GM23248 (cell line): ENCODE results near the gene ERAS. TPM values are rescaled to one million over a fixed set of nuclear protein-coding genes. Genes with fewer than 3 reads are reported as not detected.

Experiments
- DNase-seq: peaks from one replicate; pipeline ENCODE4 v3.0.0-alpha.2; 2015
- H2AFZ ChIP-seq: fragments of 200-600 bp; sonication (generic); 2 replicates; pipeline ENCODE4 v1.6.1; 2016; ENCODE audit warnings: antibody characterized with exemption
- H3F3A ChIP-seq: fragments of 200-600 bp; sonication (generic); 2 replicates; pipeline ENCODE4 v1.6.1; 2016; ENCODE audit warnings: mild to moderate bottlenecking, antibody characterized with exemption, mixed run types; ENCODE audit not compliant: insufficient read depth
- H3K27ac ChIP-seq: fragments of 200-600 bp; sonication (generic); 2 replicates; pipeline ENCODE4 v1.5.1; 2016; ENCODE audit warnings: mild to moderate bottlenecking
- H3K27me3 ChIP-seq: fragments of 200-600 bp; sonication (generic); replicated peaks from 2 replicates; pipeline ENCODE4 v1.6.1; 2016; ENCODE audit warnings: mild to moderate bottlenecking; ENCODE audit not compliant: insufficient read depth
- H3K36me3 ChIP-seq: fragments of 200-600 bp; sonication (generic); 2 replicates; pipeline ENCODE4 v1.6.1; 2016; ENCODE audit warnings: low read depth, mild to moderate bottlenecking
- H3K4me1 ChIP-seq: fragments of 200-600 bp; sonication (generic); 2 replicates; pipeline ENCODE4 v1.6.1; 2016; ENCODE audit warnings: mild to moderate bottlenecking; ENCODE audit not compliant: insufficient read depth
- H3K4me2 ChIP-seq: fragments of 200-600 bp; sonication (generic); one replicate; pipeline ENCODE4 v1.6.1; 2016; ENCODE audit warnings: mild to moderate bottlenecking; ENCODE audit not compliant: unreplicated experiment
- H3K4me3 ChIP-seq: fragments of 200-600 bp; sonication (generic); 2 replicates; pipeline ENCODE4 v1.5.1; 2016; ENCODE audit warnings: mild to moderate bottlenecking
- H3K79me2 ChIP-seq: fragments of 200-600 bp; sonication (generic); 2 replicates; pipeline ENCODE4 v1.6.1; 2016; ENCODE audit warnings: mild to moderate bottlenecking; ENCODE audit not compliant: insufficient read depth
- H3K9ac ChIP-seq: fragments of 200-600 bp; sonication (generic); 2 replicates; pipeline ENCODE4 v1.6.1; 2016; ENCODE audit warnings: mild to moderate bottlenecking
- H3K9me2 ChIP-seq: fragments of 200-600 bp; sonication (generic); 2 replicates; pipeline ENCODE4 v1.6.1; 2016; ENCODE audit warnings: mixed run types, mild to moderate bottlenecking, moderate library complexity; ENCODE audit not compliant: insufficient read depth
- H3K9me3 ChIP-seq: fragments of 200-600 bp; sonication (generic); one replicate; pipeline ENCODE4 v1.6.1; 2017; ENCODE audit warnings: low read depth
- H4K20me1 ChIP-seq: fragments of 200-600 bp; sonication (generic); 2 replicates; pipeline ENCODE4 v1.6.0; 2016; ENCODE audit not compliant: insufficient read depth
- EZH2 ChIP-seq: fragments of 200-600 bp; sonication (generic); IDR thresholded peaks from 2 replicates; pipeline ENCODE4 v1.6.1; 2018; ENCODE audit warnings: antibody characterized with exemption, mild to moderate bottlenecking; ENCODE audit not compliant: insufficient read depth, poor library complexity, severe bottlenecking
- EZH2phosphoT487 ChIP-seq: fragments of 200-600 bp; sonication (generic); IDR thresholded peaks from 2 replicates; pipeline ENCODE4 v1.6.1; 2018; ENCODE audit warnings: antibody characterized with exemption, moderate library complexity, mild to moderate bottlenecking, low read depth; ENCODE audit not compliant: insufficient read depth
- WGBS, 2 experiments: methylation state at CpG; one replicate each; pipeline ENCODE4 v1.1.6; 2015 to 2017; ENCODE audit warnings: low lambda C conversion rate in 2 of 2, low coverage in 1 of 2; ENCODE audit errors: missing lambda C conversion rate in 2 of 2; 5-methylcytosine and 5-hydroxymethylcytosine counted together
- in situ Hi-C: fragments of 300-500 bp; cut with MboI; formaldehyde crosslinking; loops from 2 replicates; pipeline ENCODE4 v1.15.0; 2020
- polyA plus RNA-seq: library from polyadenylated mRNA; unstranded; fragments of >200 nt; fragmentation: Nextera tagmentation; extraction: Ambion mirVana; gene quantifications from 2 replicates; pipeline ENCODE4 v1.2.1, GENCODE V29; 2016
- total RNA-seq: library from RNA; depleted of rRNA; stranded (reverse); fragments of >200 nt; shearing (Covaris generic); gene quantifications from 2 replicates; pipeline ENCODE4 v1.2.3, GENCODE V29; 2014

The ERAS gene
- total and polyA plus RNA-seq, 2 experiments from 2014 or later: not detected

- H3K9ac ChIP-seq: no peak overlapping the region
- no peak overlapping the region for H3K4me3 ChIP-seq
- WGBS, 2 experiments: 46 to 55% methylated on average over 13 to 35 of the region's 73 CpGs
- H3F3A ChIP-seq: no peaks in the 10 kb centered on the region
- no peaks in the 10 kb centered on the region for H3K79me2 ChIP-seq
- H3K36me3 ChIP-seq: no peaks in the 10 kb centered on the region
- H3K4me1 ChIP-seq: no peaks in the 10 kb centered on the region
- H3K9me3 ChIP-seq: no peaks in the 10 kb centered on the region
- TF ChIP-seq EZH2phosphoT487: no peak
- H3K9me2 ChIP-seq: no peaks in the 10 kb centered on the region
- H3K4me2 ChIP-seq: no peak overlapping the region
- H3K27ac ChIP-seq: no peak overlapping the region
- DNase-seq: no peak
- in situ Hi-C loops: no loop called here
- no peaks in the 10 kb centered on the region for H3K27me3 ChIP-seq
- no peaks in the 10 kb centered on the region for H4K20me1 ChIP-seq
- H2AFZ ChIP-seq: no peak overlapping the region
Observed at GRCh38 chrX:48826876-48827653, 752 bp downstream of the ERAS start.

GRCh38 chrX:48827654-48827968, 1.3 kb downstream of the ERAS start:
- Histone ChIP-seq H3K36me3 (no peaks in the 10 kb centered on the region), H3K4me1 (no peaks in the 10 kb centered on the region), H3K4me3 (no peak overlapping the region), H4K20me1 (no peaks in the 10 kb centered on the region), H2AFZ (no peak overlapping the region), H3K79me2 (no peaks in the 10 kb centered on the region), H3K9ac (no peak overlapping the region), H3K9me2 (no peaks in the 10 kb centered on the region), H3F3A (no peaks in the 10 kb centered on the region), H3K27me3 (0 out of 2 replicates have a peak, but pooled peaks cover 1% of the 10 kb centered on the region), H3K9me3 (no peaks in the 10 kb centered on the region), H3K4me2 (no peak overlapping the region), H3K27ac (no peak overlapping the region)
- in situ Hi-C loops: no loop called here
- 70 to 75% methylated on average over 3 to 4 of the region's 4 CpGs for WGBS, 2 experiments
- DNase-seq: no peak
- TF ChIP-seq EZH2 (no peak), EZH2phosphoT487 (no peak)

GRCh38 chrX:48829016-48829735, 2.9 kb downstream of the ERAS start:
- Histone ChIP-seq H3K9me3 (no peaks in the 10 kb centered on the region), H3F3A (no peaks in the 10 kb centered on the region), H3K27ac (no peak overlapping the region), H3K4me2 (no peak overlapping the region), H3K4me1 (no peaks in the 10 kb centered on the region), H4K20me1 (no peaks in the 10 kb centered on the region), H3K9me2 (no peaks in the 10 kb centered on the region), H3K9ac (no peak overlapping the region), H3K27me3 (0 out of 2 replicates have a peak, but pooled peaks cover 4% of the 10 kb centered on the region), H3K4me3 (no peak overlapping the region), H3K79me2 (no peaks in the 10 kb centered on the region), H3K36me3 (no peaks in the 10 kb centered on the region), H2AFZ (no peak overlapping the region)
- WGBS, 2 experiments: 74 to 83% methylated on average over 12 to 19 of the region's 24 CpGs
- no peak for DNase-seq
- TF ChIP-seq EZH2 (no peak), EZH2phosphoT487 (no peak)
- in situ Hi-C loops: no loop called here

DNA sequence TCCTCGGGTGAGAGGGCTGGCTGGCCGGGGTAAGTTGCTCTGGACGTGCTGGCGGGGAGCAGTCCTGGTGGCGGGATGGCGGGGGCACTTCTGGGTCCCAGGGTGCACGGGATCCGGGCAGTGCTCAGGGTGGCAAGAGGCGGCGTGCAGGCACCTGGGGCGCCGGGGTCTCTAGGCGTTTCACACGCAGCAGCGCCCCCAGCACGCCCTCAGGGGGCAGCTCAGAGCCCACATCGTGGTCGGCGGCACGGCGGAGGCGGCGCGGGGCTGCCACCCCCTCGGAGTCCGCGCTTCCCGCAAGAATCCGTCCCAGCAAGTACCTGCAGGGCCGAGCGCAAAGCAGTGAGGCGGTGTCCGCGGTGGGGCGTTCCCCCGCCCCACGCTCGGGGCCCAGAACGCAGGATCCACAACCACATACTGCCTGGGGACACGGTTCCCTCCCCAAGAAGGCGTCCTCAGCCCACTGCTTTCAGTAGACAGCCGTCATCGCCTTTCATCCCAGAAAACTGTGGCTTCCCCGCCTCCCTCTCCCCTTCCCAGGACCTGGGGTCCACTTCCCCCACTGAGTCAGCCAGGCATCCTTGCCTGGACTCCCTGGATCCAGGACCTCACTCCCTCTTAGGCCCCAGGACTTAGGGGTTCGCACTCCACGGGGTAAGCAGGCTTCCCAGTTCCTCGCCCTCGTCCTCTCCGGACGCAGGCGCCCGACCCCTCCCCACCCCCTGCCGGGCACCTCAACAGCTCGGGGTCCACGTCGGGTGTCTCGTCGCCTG, 5.0 kb downstream of the ERAS start:
- Histone ChIP-seq H3K79me2 (no peaks in the 10 kb centered on the region), H3K36me3 (no peaks in the 10 kb centered on the region), H3F3A (no peaks in the 10 kb centered on the region), H3K9me2 (no peaks in the 10 kb centered on the region), H3K4me1 (no peaks in the 10 kb centered on the region), H3K27ac (no peak overlapping the region), H3K4me3 (no peak overlapping the region), H4K20me1 (no peaks in the 10 kb centered on the region), H3K9me3 (no peaks in the 10 kb centered on the region), H3K9ac (no peak overlapping the region), H2AFZ (no peak overlapping the region), H3K27me3 (0 out of 2 replicates have a peak, but pooled peaks cover 4% of the 10 kb centered on the region), H3K4me2 (no peak overlapping the region)
- 83% methylated on average over 34 of the region's 58 CpGs; no CpG with 5 or more reads in 1 of the 2 experiments for WGBS, 2 experiments
- in situ Hi-C loops: no loop called here
- no peak for TF ChIP-seq EZH2
- DNase-seq: no peak
